Osteocyte (in vitro differentiated cells): ENCODE data around the gene SPTA1. TPM values are rescaled to one million over a fixed set of nuclear protein-coding genes. Genes with fewer than 3 reads are reported as not detected.

Experiments
- DNase-seq: peaks from one replicate; pipeline ENCODE4 v3.0.0; 2021; ENCODE audit warnings: mixed read lengths; ENCODE audit not compliant: unreplicated experiment; ENCODE audit errors: extremely low spot score
- H3K27ac Mint-ChIP-seq: one replicate; pipeline ENCODE4 v1.8.0; 2021; ENCODE audit warnings: mild to moderate bottlenecking, mixed read lengths; ENCODE audit not compliant: unreplicated experiment
- H3K27me3 Mint-ChIP-seq: one replicate; pipeline ENCODE4 v1.8.0; 2021; ENCODE audit warnings: mixed read lengths; ENCODE audit not compliant: unreplicated experiment
- H3K36me3 Mint-ChIP-seq: one replicate; pipeline ENCODE4 v1.8.0; 2021; ENCODE audit warnings: mixed read lengths; ENCODE audit not compliant: unreplicated experiment
- H3K4me1 Mint-ChIP-seq: one replicate; pipeline ENCODE4 v1.8.0; 2021; ENCODE audit warnings: mixed read lengths; ENCODE audit not compliant: unreplicated experiment
- H3K4me3 Mint-ChIP-seq: one replicate; pipeline ENCODE4 v1.8.0; 2021; ENCODE audit warnings: mild to moderate bottlenecking, moderate library complexity, mixed read lengths; ENCODE audit not compliant: unreplicated experiment
- H3K9me3 Mint-ChIP-seq: one replicate; pipeline ENCODE4 v1.8.0; 2021; ENCODE audit warnings: mixed read lengths; ENCODE audit not compliant: unreplicated experiment
- CTCF ChIP-seq: fragments of 200-600 bp; sonication (generic); IDR thresholded peaks from 2 replicates; pipeline ENCODE4 v1.5.0; 2021; ENCODE audit warnings: antibody characterized with exemption, mild to moderate bottlenecking, moderate library complexity
- total RNA-seq: library from RNA; stranded (reverse); gene quantifications from 2 replicates; pipeline ENCODE4 v1.2.1, GENCODE V29; 2021

The SPTA1 gene
- total RNA-seq, 1 donor from 2014 or later, result not detected

GRCh38 chr1:158613764-158614163 is 72.8 kb downstream of the SPTA1 start:
- no peak overlapping the region for H3K27ac Mint-ChIP-seq
- H3K9me3 Mint-ChIP-seq, result no peaks in the 10 kb centered on the region
- H3K4me3 Mint-ChIP-seq, result no peak overlapping the region
- TF ChIP-seq CTCF, result no peak
- H3K27me3 Mint-ChIP-seq, result no peaks in the 10 kb centered on the region
- H3K4me1 Mint-ChIP-seq, result no peaks in the 10 kb centered on the region
- no peaks in the 10 kb centered on the region for H3K36me3 Mint-ChIP-seq
- DNase-seq, result no peak

GRCh38 chr1:158611916-158612315 is 74.6 kb downstream of the SPTA1 start:
- no peak for TF ChIP-seq CTCF
- Mint-ChIP-seq H3K36me3 (no peaks in the 10 kb centered on the region), H3K4me1 (no peaks in the 10 kb centered on the region), H3K4me3 (no peak overlapping the region), H3K9me3 (no peaks in the 10 kb centered on the region), H3K27me3 (no peaks in the 10 kb centered on the region), H3K27ac (no peak overlapping the region)
- no peak for DNase-seq

GRCh38 chr1:158607296-158607695 is 79.2 kb downstream of the SPTA1 start:
- DNase-seq, result no peak
- Mint-ChIP-seq H3K27ac (no peak overlapping the region), H3K4me3 (no peak overlapping the region), H3K27me3 (no peaks in the 10 kb centered on the region), H3K4me1 (no peaks in the 10 kb centered on the region), H3K9me3 (no peaks in the 10 kb centered on the region), H3K36me3 (no peaks in the 10 kb centered on the region)
- no peak for TF ChIP-seq CTCF

DNA sequence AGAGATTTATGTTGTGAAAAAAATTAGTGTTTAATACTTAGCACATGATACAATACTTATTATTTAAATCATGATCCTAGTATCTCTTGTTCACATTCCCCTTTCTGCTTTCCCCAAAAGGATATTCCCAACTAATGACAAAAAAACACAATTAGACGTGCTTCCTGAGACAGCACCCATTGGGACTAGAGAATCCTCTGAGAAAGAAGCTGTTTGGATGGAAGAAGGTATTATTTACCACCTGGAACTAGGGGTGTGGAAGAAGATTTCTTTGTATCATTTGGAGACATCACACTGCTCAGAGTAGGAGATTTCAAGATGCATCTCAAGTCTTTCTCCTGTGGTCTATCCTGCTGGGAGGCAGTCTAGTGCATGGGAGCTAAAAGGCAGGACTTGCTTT is 81.5 kb downstream of the SPTA1 start, which contains the start of gene OR10Z1:
Gene OR10Z1, plus strand, starts transcription at position 301 of the 400 bp plus-strand sequence. CDS start 1,171 bp downstream, outside the sequence.
- Mint-ChIP-seq H3K27me3 (no peaks in the 10 kb centered on the region), H3K27ac (no peak within 1 kb of the TSS), H3K4me3 (no peak within 1 kb of the TSS), H3K36me3 (no peaks in the 10 kb centered on the region), H3K4me1 (no peaks in the 10 kb centered on the region), H3K9me3 (no peaks in the 10 kb centered on the region)
- no peak for DNase-seq
- TF ChIP-seq CTCF, result no peak

GRCh38 chr1:158600735-158601134 is 85.8 kb downstream of the SPTA1 start:
- Mint-ChIP-seq H3K4me1 (no peaks in the 10 kb centered on the region), H3K4me3 (no peak overlapping the region), H3K36me3 (no peaks in the 10 kb centered on the region), H3K27ac (no peak overlapping the region), H3K9me3 (peaks cover 15% of the 10 kb centered on the region), H3K27me3 (no peaks in the 10 kb centered on the region)
- TF ChIP-seq CTCF, result no peak
- no peak for DNase-seq
